ENCODE data around the gene PITPNB.

- TF ChIP-seq, protein P1, sequence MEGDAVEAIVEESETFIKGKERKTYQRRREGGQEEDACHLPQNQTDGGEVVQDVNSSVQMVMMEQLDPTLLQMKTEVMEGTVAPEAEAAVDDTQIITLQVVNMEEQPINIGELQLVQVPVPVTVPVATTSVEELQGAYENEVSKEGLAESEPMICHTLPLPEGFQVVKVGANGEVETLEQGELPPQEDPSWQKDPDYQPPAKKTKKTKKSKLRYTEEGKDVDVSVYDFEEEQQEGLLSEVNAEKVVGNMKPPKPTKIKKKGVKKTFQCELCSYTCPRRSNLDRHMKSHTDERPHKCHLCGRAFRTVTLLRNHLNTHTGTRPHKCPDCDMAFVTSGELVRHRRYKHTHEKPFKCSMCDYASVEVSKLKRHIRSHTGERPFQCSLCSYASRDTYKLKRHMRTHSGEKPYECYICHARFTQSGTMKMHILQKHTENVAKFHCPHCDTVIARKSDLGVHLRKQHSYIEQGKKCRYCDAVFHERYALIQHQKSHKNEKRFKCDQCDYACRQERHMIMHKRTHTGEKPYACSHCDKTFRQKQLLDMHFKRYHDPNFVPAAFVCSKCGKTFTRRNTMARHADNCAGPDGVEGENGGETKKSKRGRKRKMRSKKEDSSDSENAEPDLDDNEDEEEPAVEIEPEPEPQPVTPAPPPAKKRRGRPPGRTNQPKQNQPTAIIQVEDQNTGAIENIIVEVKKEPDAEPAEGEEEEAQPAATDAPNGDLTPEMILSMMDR (IDR thresholded peaks at IDR 0.05 in 2 of 3, conservative IDR thresholded peaks at IDR 0.05 in 1 of 3; ENCODE audit: borderline replicate concordance in 1 of 3, insufficient read depth in 1 of 3, low read depth in 2 of 3, low read length in 2 of 3) = no peak
- TF ChIP-seq EZH2phosphoT487 (IDR thresholded peaks at IDR 0.05; ENCODE audit: borderline replicate concordance) = no peak
- TF ChIP-seq POLR2A (IDR thresholded peaks at IDR 0.05; ENCODE audit: borderline replicate concordance, extremely low read depth, insufficient read depth, insufficient read length) = no peak
- TF ChIP-seq POLR2AphosphoS5 (IDR thresholded peaks at IDR 0.05; ENCODE audit: low read depth, low read length) = no peak
These were observed 50.9 kb downstream of the PITPNB start for GRCh38 chr22:27867953-27868731.

Measured in HCT116 (cell line).